Psoas muscle (tissue), 8 donors: ENCODE data around the gene CDH7. TPM values are rescaled to one million over a fixed set of nuclear protein-coding genes. Genes with fewer than 3 reads are reported as not detected.

Source experiments
- ATAC-seq, 4 donors: fragments of 200-7000 bp; cut with Tn5 transposase; one replicate each; pipeline ENCODE4 v1.9.1; 2020; ENCODE audit warnings: moderate library complexity in 3 of 4, mild to moderate bottlenecking in 2 of 4
- DNase-seq, 2 donors: peaks; one replicate each; pipeline ENCODE4 v3.0.0-alpha.2; 2020
- H3K27ac ChIP-seq: fragments of 200-600 bp; one replicate; pipeline ENCODE4 v1.8.0; 2022
- H3K27me3 ChIP-seq, 3 donors: fragments of 200-600 bp in 1 of 3; one replicate each; pipeline versions ENCODE4 v1.6.1 to v1.8.0; 2013 to 2022; ENCODE audit warnings: low read length in 2 of 3, mild to moderate bottlenecking in 2 of 3, moderate library complexity in 1 of 3; ENCODE audit not compliant: insufficient read depth in 3 of 3
- H3K36me3 ChIP-seq, 2 donors: fragments of 200-600 bp in 1 of 2; one replicate each; pipeline versions ENCODE4 v1.6.1 to v1.8.0; 2013 to 2022; ENCODE audit warnings: low read depth in 1 of 2, mild to moderate bottlenecking in 1 of 2, moderate library complexity in 1 of 2; ENCODE audit not compliant: insufficient read depth in 1 of 2
- H3K4me1 ChIP-seq: fragments of 200-600 bp; one replicate; pipeline ENCODE4 v1.8.0; 2022
- H3K4me3 ChIP-seq: fragments of 200-600 bp; one replicate; pipeline ENCODE4 v1.8.0; 2022; ENCODE audit warnings: mild to moderate bottlenecking
- H3K9me3 ChIP-seq: fragments of 200-600 bp; one replicate; pipeline ENCODE4 v1.8.0; 2022
- CTCF ChIP-seq: fragments of 200-600 bp; IDR thresholded peaks from one replicate; pipeline ENCODE4 v1.8.0; 2022; ENCODE audit warnings: antibody characterized with exemption
- WGBS, 3 donors: extraction: QIAGEN DNeasy Blood & Tissue Kit; methylation state at CpG; one replicate each; pipeline versions ENCODE4 v1.1.6 to v1.1.7; 2013; 5-methylcytosine and 5-hydroxymethylcytosine counted together
- intact Hi-C, 2 donors: fragments of 100-400 bp; cut with DNase I; formaldehyde crosslinking; loops; one replicate each; pipeline versions ENCODE4 v1.11.0 to v1.14.2; 2022
- polyA plus RNA-seq, 3 donors: library from polyadenylated mRNA; stranded (reverse); fragments of 200-250 nt; gene quantifications; one replicate each; pipeline ENCODE4 v1.2.3, GENCODE V29; 2013
- total RNA-seq, 4 donors: library from RNA; stranded (reverse); fragmentation: NEBNext Ultra II Directional in 2 of 4; extraction: Animal tissue kit (Norgen Biotek cat#: 25700) in 2 of 4; gene quantifications; one replicate each; pipeline versions ENCODE4 v1.2.1 to v1.2.4, GENCODE V29; 2021 to 2023
- donor health status: healthy with polysubstance abuse.
- donor health status: DM: no; HTN: no; CAD: no; lungs with moderate emphysema.
- donor health status: Bipolar disorder and iron deficiency.
- donor health status: healthy.
- donor health status: DM: yes; HTN: yes; CAD: no.
- donor health status: DM: no; HTN: no; CAD: no.
- donor health status: DM: no; HTN: no; CAD: no.
- donor health status: DM: yes; HTN: yes; CAD: no.

Gene CDH7
- total and polyA plus RNA-seq, 7 donors: under 0.01 TPM; not detected in 6

DNA sequence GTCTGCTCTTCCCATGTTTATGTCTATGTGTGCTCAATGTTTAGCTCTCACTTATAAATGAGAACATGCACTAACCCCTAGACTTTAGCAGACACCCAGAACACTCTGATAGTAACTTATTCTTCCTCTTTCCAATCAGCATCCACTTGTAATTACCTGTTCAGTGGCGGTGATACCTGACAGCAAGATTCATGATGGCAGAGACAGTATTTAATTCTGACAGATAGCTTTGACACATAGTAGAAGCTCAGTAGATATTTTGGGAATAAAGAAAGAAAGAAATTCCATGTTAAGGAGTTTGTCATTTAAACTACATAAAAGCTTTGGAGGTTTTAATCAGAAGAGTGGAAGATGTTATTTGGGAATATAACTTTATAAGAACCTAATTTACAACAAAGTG is 171.3 kb downstream of the CDH7 start:
- intact Hi-C loops: no loop called here
- H3K36me3 ChIP-seq: no peaks in the 10 kb centered on the region
- WGBS, 3 donors: 87 to 95% (median 91%) methylated on average over 1 of the region's 1 CpG

GRCh38 chr18:65924904-65925303 is 174.1 kb downstream of the CDH7 start:
- no peaks in the 10 kb centered on the region for H3K36me3 ChIP-seq
- no peak for TF ChIP-seq CTCF
- H3K27ac ChIP-seq: no peak overlapping the region
- DNase-seq: no peak
- H3K27me3 ChIP-seq: no peaks in the 10 kb centered on the region
- H3K9me3 ChIP-seq: no peaks in the 10 kb centered on the region
- no peak overlapping the region for H3K4me3 ChIP-seq
- WGBS, 3 donors: 49 to 59% (median 55%) methylated on average over 3 of the region's 3 CpGs
- no peaks in the 10 kb centered on the region for H3K4me1 ChIP-seq
- intact Hi-C loops: no loop called here
- no peak for ATAC-seq

More for the DNA sequence above, 171.3 kb downstream of the CDH7 start:
- Histone ChIP-seq H3K27me3 (no peaks in the 10 kb centered on the region), H3K27ac (no peak overlapping the region), H3K4me1 (no peaks in the 10 kb centered on the region), H3K9me3 (no peaks in the 10 kb centered on the region), H3K4me3 (no peak overlapping the region)
- TF ChIP-seq CTCF: no peak
- DNase-seq: no peak
- ATAC-seq: no peak

GRCh38 chr18:65934874-65935273 is 184.1 kb downstream of the CDH7 start:
- WGBS, 3 donors: 33 to 46% (median 45%) methylated on average over 2 of the region's 2 CpGs
- ATAC-seq: no peak
- Histone ChIP-seq H3K4me3 (no peak overlapping the region), H3K27me3 (no peaks in the 10 kb centered on the region), H3K27ac (no peak overlapping the region), H3K36me3 (no peaks in the 10 kb centered on the region), H3K9me3 (no peaks in the 10 kb centered on the region), H3K4me1 (no peaks in the 10 kb centered on the region)
- DNase-seq: no peak
- no peak for TF ChIP-seq CTCF
- intact Hi-C loops: no loop called here

- DNase-seq (no peak), ATAC-seq (no peak)
- Histone ChIP-seq H3K4me1 (no peaks in the 10 kb centered on the region), H3K27ac (no peak overlapping the region), H3K9me3 (no peaks in the 10 kb centered on the region), H3K36me3 (no peaks in the 10 kb centered on the region), H3K27me3 (no peaks in the 10 kb centered on the region), H3K4me3 (no peak overlapping the region)
- 79 to 88% (median 88%) methylated on average over 1 of the region's 1 CpG for WGBS, 3 donors
- TF ChIP-seq CTCF: no peak
- intact Hi-C loops: no loop called here
Measured at GRCh38 chr18:65936678-65937077, 185.9 kb downstream of the CDH7 start.

- intact Hi-C loops: no loop called here
- Histone ChIP-seq H3K27me3 (no peaks in the 10 kb centered on the region), H3K27ac (no peak overlapping the region), H3K9me3 (no peaks in the 10 kb centered on the region), H3K4me1 (no peaks in the 10 kb centered on the region), H3K4me3 (no peak overlapping the region), H3K36me3 (no peaks in the 10 kb centered on the region)
- DNase-seq (no peak), ATAC-seq (no peak)
- no peak for TF ChIP-seq CTCF
Measured at GRCh38 chr18:65937180-65937579, 186.4 kb downstream of the CDH7 start.
